Muscle of back (tissue), 11 donors: ENCODE data around the gene INPP5F. TPM values are rescaled to one million over a fixed set of nuclear protein-coding genes. Genes with fewer than 3 reads are reported as not detected.
"Not testable (repeated sequence)": the region's sequence is repeated elsewhere in the genome, so short reads cannot be mapped to it uniquely, and the experiment has no call there.

ENCODE experiments used
- DNase-seq, 3 donors: peaks; one replicate each; pipeline versions ENCODE4 v3.0.0 to v3.0.0-alpha.2; 2013
- polyA plus RNA-seq, 10 donors: library from polyadenylated mRNA; unstranded; fragments of 120-200 nt; gene quantifications; one replicate each; pipeline ENCODE4 v1.2.1, GENCODE V29; 2013; ENCODE audit not compliant: insufficient read length in 10 of 10

The INPP5F gene
- polyA plus RNA-seq, 10 donors, result 15.0 to 27.2 (median 18.0) TPM

DNA sequence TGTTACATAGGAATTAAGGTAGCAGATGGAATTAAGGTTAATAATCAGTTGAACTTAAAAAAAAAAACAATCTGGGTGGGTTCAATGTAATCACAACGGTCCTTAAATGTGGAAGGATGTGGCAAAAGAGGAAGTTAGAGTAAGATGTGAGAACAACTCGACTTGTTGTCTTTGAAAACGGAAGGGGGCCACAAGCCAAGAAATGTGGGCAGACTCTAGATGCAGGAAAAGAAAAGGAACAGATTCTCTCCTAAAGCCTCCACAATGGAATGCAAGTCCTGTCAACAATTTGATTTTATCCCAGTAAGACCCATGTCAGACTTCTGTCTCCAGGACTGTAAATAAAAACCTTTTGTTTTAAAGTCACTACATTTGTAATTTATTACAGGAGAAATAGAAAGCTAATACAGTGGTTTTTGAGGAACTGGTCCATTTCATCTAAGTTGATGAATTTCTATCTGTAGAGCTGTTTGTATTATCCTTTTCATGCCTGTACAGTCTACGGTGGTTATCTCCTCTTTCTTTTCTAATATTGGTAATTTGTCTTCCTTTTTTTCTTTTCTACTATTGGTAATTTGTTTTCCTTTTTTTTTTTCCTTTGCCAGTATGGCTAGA is 138.2 kb downstream of the INPP5F start:
- no peak for DNase-seq

DNA sequence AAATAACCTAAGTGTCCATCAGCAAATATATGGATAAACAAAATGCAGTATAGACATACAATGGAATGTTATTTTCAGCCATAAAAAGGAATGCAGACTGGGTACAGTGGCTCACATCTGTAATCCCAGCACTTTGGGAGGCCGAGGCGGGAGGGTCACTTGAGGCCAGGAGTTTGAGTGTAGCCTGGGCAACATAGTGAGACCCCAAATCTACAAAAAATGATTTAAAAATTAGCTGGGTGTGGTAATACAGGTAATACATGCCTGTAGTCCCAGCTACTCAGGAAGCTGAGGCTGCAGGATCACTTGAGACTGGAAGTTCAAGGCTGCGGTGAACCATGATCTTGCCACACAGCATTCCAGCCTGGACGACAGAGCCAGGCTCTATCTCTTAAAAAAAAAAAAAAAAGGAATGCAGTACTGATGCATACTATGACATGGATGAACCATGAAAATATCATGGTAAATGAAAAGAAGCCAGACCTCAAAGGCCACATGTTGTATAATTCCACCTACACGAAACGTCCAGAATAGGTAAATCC is 139.9 kb downstream of the INPP5F start:
- no peak for DNase-seq

DNA sequence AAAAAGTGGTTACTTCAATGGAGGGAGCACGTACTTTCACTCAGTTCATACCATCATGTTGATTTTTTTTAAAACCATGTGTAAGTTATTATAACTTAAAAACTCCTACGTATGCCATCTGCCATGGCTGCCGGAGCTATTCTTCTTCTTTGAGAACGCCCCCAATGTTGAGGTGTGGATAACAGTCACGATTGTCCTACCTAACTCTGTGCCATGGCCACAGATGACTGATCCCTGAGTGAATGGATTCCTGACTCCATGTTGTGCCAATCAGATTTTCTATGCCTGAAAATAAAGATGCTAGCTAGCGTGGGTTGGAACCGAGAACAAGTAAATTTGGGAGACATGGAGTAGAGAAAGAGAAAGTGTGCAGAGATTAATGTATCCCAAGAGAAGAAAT is 141.5 kb downstream of the INPP5F start:
- peak in 1 of 3 donors; percentile 23 for DNase-seq

DNA sequence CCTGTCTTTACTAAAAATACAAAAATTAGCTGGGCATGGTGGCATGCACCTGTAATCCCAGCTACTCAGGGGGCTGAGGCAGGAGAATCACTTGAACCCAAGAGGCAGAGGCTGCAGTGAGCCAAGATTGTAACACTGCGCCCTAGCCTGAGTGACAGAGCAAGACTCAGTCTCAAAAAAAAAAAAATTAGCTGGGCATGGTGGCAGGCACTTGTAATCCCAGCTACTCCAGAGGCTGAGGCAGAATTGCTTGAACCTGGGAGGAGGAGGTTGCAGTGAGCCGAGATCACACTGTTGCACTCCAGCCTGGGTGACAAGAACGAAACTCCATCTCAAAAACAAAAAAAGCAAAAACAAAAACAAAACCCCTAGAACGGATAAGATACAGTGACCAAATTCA is 143.5 kb downstream of the INPP5F start:
- DNase-seq, result not testable (repeated sequence)

DNA sequence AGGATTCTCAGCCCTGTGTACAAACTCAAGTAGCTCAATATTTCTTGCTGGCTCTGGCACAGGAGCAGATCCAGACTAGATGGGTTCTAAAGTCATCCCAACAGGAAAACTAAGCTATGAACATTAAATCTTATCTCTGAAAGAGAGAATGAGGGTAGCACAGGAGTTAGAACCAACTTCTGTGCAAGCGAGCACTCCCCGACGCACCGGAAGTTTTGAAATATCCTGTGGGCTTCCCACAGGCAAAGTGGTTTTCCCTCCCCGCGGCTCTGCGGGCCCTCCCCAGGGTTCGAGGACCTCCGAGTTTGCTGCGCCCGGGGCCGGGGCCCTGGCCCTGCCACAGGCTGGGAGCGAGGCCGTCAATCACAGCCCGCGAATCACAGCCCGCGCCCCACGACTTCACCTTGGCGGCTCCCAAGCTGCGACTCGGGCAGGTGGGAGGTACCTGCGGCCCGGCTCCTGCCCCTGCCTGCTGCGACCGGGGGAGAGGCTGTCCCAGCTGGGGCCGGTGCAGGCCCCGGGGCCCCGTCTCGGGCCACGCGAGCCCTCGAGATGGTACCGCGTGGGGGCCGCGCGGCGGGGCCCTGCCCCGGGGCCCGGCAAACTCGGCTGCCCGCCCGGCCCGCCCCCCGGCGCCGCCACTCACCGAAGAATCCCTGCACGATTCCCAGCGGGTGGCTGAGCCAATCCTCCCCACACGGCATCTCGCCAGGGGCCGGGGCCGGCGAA is 146.2 kb downstream of the INPP5F start:
- DNase-seq, result peak in 2 of 3 donors; percentile 27 to 74

DNA sequence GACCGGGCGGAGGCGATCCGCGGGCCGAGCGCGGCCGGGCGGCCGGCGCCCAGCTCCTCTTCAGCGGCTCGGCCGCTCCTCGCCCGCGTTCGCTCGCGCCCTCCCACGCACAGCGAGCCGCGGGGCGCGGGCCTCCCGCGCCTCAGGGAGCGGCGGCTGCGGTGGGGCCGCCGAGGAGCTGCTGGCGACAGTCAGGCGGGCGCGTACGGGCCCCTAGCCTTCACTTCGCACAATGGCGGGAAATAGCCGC is 146.7 kb downstream of the INPP5F start, which contains the start of gene MCMBP:
TSS of gene MCMBP (minus strand) at position 234 of the 250 bp plus-strand sequence. CDS start 259 bp downstream, outside the sequence.
- DNase-seq, result no peak

DNA sequence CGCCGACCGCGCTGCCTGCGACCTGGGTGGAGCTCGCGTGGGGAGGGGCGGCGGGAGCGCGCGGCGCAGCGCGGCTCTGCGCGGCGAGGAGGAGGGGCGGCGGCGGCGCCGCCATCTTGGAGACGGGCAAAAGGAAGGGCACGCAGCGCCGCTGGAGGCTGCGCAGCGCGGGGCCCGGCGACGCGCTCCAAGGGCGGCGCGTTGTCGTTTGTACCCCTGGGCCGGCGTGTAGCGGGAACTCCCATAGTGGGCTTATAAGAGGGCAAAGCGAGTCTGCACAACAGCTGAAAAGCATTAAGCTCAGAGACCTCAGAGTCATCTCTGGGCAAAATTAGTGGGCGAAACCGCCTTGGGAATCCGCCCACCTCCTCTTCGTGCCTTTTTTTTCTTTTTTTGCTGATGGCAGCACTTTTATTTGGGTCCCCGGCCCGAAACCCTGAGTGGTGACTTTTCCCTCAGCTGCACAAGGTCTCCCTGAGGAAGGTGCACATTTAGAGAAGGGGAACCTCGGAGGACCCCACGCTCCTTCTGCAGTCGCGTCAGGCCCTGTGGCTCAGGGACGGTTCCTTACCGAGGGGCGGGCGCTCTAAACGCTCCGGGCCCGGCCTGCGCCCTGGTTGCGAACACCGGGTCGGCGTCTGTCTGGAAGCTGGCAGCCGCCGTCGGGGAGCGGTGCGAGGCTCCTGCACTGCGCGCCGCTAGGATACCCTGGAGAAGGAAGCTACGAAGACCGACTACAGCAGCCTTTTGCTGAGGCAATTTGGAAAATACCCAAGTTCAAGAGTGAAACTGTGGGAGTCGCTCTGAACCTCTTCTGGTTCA is 147.2 kb downstream of the INPP5F start:
- DNase-seq, result peak; percentile 88 to 97 (median 96)

DNA sequence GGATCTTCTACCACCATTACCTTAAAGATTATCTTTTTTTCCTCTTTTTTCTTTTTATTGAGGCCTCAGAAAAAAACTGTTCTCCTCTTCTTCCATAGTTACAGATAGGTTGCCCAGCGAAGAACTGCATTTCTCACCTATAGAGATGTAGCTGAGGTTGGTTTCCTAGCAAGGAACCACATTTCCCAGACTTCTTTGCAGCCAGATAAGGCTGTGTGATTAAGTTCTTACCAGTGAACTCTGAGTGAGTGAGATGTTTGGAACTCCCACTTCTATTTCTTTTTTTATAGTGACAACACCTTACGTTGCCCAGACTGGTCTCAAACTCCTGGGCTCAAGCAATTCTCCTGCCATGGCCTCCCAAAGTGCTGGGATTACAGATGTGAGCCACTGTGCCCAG is 152.7 kb downstream of the INPP5F start:
- no peak for DNase-seq

Other genes with a start within 250 kb of the INPP5F start
- gene RGS10, start 183.3 kb upstream of the INPP5F start, polyA plus RNA-seq, result 10 to 100 TPM; 38.6 to 70.8 (median 44.0) TPM
- gene TIAL1, start 129.1 kb upstream of the INPP5F start, polyA plus RNA-seq, result 100 to 1,000 TPM in 6 of 10 donors, 10 to 100 TPM in 4; 80.5 to 160 (median 110) TPM
- gene BAG3, start 74.7 kb upstream of the INPP5F start, polyA plus RNA-seq, result 10 to 100 TPM; 30.9 to 45.0 (median 39.6) TPM
- gene MCMBP, start 146.8 kb downstream of the INPP5F start, polyA plus RNA-seq, result 10 to 100 TPM; 37.7 to 53.0 (median 41.6) TPM
- 10 to 100 TPM; 35.9 to 58.5 (median 46.3) TPM for gene SEC23IP, start 166.7 kb downstream of the INPP5F start, polyA plus RNA-seq